Urinary bladder (tissue), 4 donors: ENCODE data around the gene DNAH7. TPM values are rescaled to one million over a fixed set of nuclear protein-coding genes. Genes with fewer than 3 reads are reported as not detected.

Experiments
- DNase-seq: peaks from one replicate; pipeline ENCODE4 v3.0.0-alpha.2; 2015; ENCODE audit errors: extremely low spot score
- H3K27ac ChIP-seq: one replicate; pipeline ENCODE4 v1.5.1; 2013; ENCODE audit warnings: low read depth, mild to moderate bottlenecking, moderate library complexity
- H3K36me3 ChIP-seq: one replicate; pipeline ENCODE4 v1.6.1; 2013; ENCODE audit warnings: mild to moderate bottlenecking, moderate library complexity; ENCODE audit not compliant: insufficient read depth
- H3K4me1 ChIP-seq: one replicate; pipeline ENCODE4 v1.6.1; 2013; ENCODE audit warnings: mild to moderate bottlenecking, moderate library complexity; ENCODE audit not compliant: insufficient read depth
- H3K4me3 ChIP-seq: one replicate; pipeline ENCODE4 v1.5.1; 2013; ENCODE audit warnings: low read depth, low read length
- WGBS: extraction: QIAGEN DNeasy Blood & Tissue Kit; methylation state at CpG from one replicate; pipeline ENCODE4 v1.1.7; 2013; 5-methylcytosine and 5-hydroxymethylcytosine counted together
- polyA plus RNA-seq: library from polyadenylated mRNA; stranded (reverse); fragments of 200-250 nt; gene quantifications from one replicate; pipeline ENCODE4 v1.2.3, GENCODE V29; 2013
- total RNA-seq: library from RNA; depleted of rRNA; stranded (reverse); fragments of >200 nt; gene quantifications from one replicate; pipeline ENCODE4 v1.2.3, GENCODE V29; 2014
- donor health status: healthy with polysubstance abuse.
- donor health status: healthy.

Gene DNAH7
- total and polyA plus RNA-seq, 2 donors = 0.28 to 3.5 TPM

- H3K27ac ChIP-seq = no peak overlapping the region
- DNase-seq = no peak
- H3K4me3 ChIP-seq = no peak overlapping the region
- H3K36me3 ChIP-seq = no peaks in the 10 kb centered on the region
- no peaks in the 10 kb centered on the region for H3K4me1 ChIP-seq
- 72% methylated on average over 3 of the region's 3 CpGs for WGBS
Observed at GRCh38 chr2:195850764-195851163, 217.9 kb downstream of the DNAH7 start.

- no peaks in the 10 kb centered on the region for H3K36me3 ChIP-seq
- no peak overlapping the region for H3K4me3 ChIP-seq
- no peak overlapping the region for H3K27ac ChIP-seq
- WGBS = 85% methylated on average over 4 of the region's 4 CpGs
- DNase-seq = no peak
- no peaks in the 10 kb centered on the region for H3K4me1 ChIP-seq
Observed at GRCh38 chr2:195848119-195848899, 220.3 kb downstream of the DNAH7 start.

GRCh38 chr2:195842932-195843331, 225.7 kb downstream of the DNAH7 start:
- Histone ChIP-seq H3K4me3 (no peak overlapping the region), H3K4me1 (no peaks in the 10 kb centered on the region), H3K27ac (no peak overlapping the region), H3K36me3 (no peaks in the 10 kb centered on the region)
- DNase-seq = no peak
- WGBS = 72% methylated on average over 3 of the region's 3 CpGs

- no peak overlapping the region for H3K27ac ChIP-seq
- no peak overlapping the region for H3K4me3 ChIP-seq
- DNase-seq = no peak
- H3K36me3 ChIP-seq = no peaks in the 10 kb centered on the region
- H3K4me1 ChIP-seq = no peaks in the 10 kb centered on the region
- 73% methylated on average over 1 of the region's 1 CpG for WGBS
Observed at GRCh38 chr2:195838002-195838401, 230.6 kb downstream of the DNAH7 start.

GRCh38 chr2:195836002-195836401, 232.6 kb downstream of the DNAH7 start:
- Histone ChIP-seq H3K27ac (no peak overlapping the region), H3K36me3 (no peaks in the 10 kb centered on the region), H3K4me1 (no peaks in the 10 kb centered on the region), H3K4me3 (no peak overlapping the region)
- DNase-seq = no peak
- 95% methylated on average over 2 of the region's 2 CpGs for WGBS

GRCh38 chr2:195834836-195835235, 233.8 kb downstream of the DNAH7 start:
- Histone ChIP-seq H3K4me3 (no peak overlapping the region), H3K27ac (no peak overlapping the region), H3K4me1 (no peaks in the 10 kb centered on the region), H3K36me3 (no peaks in the 10 kb centered on the region)
- WGBS = 92% methylated on average over 1 of the region's 1 CpG
- no peak for DNase-seq

GRCh38 chr2:195830968-195831950, 237.4 kb downstream of the DNAH7 start:
- Histone ChIP-seq H3K27ac (no peak overlapping the region), H3K4me3 (no peak overlapping the region), H3K36me3 (no peaks in the 10 kb centered on the region), H3K4me1 (no peaks in the 10 kb centered on the region)
- no peak for DNase-seq
- WGBS = 52% methylated on average over 3 of the region's 3 CpGs

GRCh38 chr2:195824478-195824877, 244.2 kb downstream of the DNAH7 start:
- no peaks in the 10 kb centered on the region for H3K4me1 ChIP-seq
- H3K4me3 ChIP-seq = no peak overlapping the region
- DNase-seq = no peak
- no peak overlapping the region for H3K27ac ChIP-seq
- H3K36me3 ChIP-seq = no peaks in the 10 kb centered on the region
- WGBS = 97% methylated on average over 2 of the region's 2 CpGs

- Histone ChIP-seq H3K36me3 (no peaks in the 10 kb centered on the region), H3K4me3 (no peak overlapping the region), H3K4me1 (no peaks in the 10 kb centered on the region), H3K27ac (no peak overlapping the region)
- 91% methylated on average over 3 of the region's 3 CpGs for WGBS
- DNase-seq = no peak
Observed at GRCh38 chr2:195823206-195823605, 245.4 kb downstream of the DNAH7 start.

- WGBS = 86% methylated on average over 5 of the region's 5 CpGs
- Histone ChIP-seq H3K4me3 (no peak overlapping the region), H3K27ac (no peak overlapping the region), H3K36me3 (no peaks in the 10 kb centered on the region), H3K4me1 (no peaks in the 10 kb centered on the region)
- DNase-seq = no peak
Observed at GRCh38 chr2:195821566-195821932, 247.1 kb downstream of the DNAH7 start.

GRCh38 chr2:195820867-195821565, 247.6 kb downstream of the DNAH7 start:
- 91% methylated on average over 3 of the region's 3 CpGs for WGBS

GRCh38 chr2:195820373-195820772, 248.3 kb downstream of the DNAH7 start:
- no peak for DNase-seq
- H3K36me3 ChIP-seq = no peaks in the 10 kb centered on the region
- H3K4me1 ChIP-seq = no peaks in the 10 kb centered on the region
- 94% methylated on average over 3 of the region's 3 CpGs for WGBS
- H3K4me3 ChIP-seq = no peak overlapping the region
- H3K27ac ChIP-seq = no peak overlapping the region

More at GRCh38 chr2:195820867-195821565, 247.6 kb downstream of the DNAH7 start:
- no peaks in the 10 kb centered on the region for H3K4me1 ChIP-seq
- DNase-seq = no peak
- no peak overlapping the region for H3K27ac ChIP-seq
- no peaks in the 10 kb centered on the region for H3K36me3 ChIP-seq
- H3K4me3 ChIP-seq = no peak overlapping the region

GRCh38 chr2:195819276-195819675, 249.4 kb downstream of the DNAH7 start:
- no peak overlapping the region for H3K27ac ChIP-seq
- H3K4me1 ChIP-seq = no peaks in the 10 kb centered on the region
- no peak for DNase-seq
- no peaks in the 10 kb centered on the region for H3K36me3 ChIP-seq
- no peak overlapping the region for H3K4me3 ChIP-seq
- WGBS = 83% methylated on average over 1 of the region's 1 CpG
